Naive thymus-derived CD4-positive, alpha-beta T cell (primary cell): ENCODE data around the gene FRA10AC1. TPM values are rescaled to one million over a fixed set of nuclear protein-coding genes. Genes with fewer than 3 reads are reported as not detected.

Source experiments
- ATAC-seq: fragments of 150-1000 bp; cut with Tn5 transposase; 2 replicates; pipeline ENCODE4 v1.10.0; 2021; ENCODE audit warnings: mild to moderate bottlenecking, moderate library complexity
- CTCF ChIA-PET: fragments of 350-600 bp; sonication (Branson Sonifier 250); formaldehyde crosslinking; loops from one replicate; lab custom pipeline; 2021; ENCODE audit warnings: antibody characterized with exemption; lab: Charles Lee
- POLR2A ChIA-PET: fragments of 350-600 bp; sonication (Branson Sonifier 250); formaldehyde crosslinking; loops from one replicate; lab custom pipeline; 2021; ENCODE audit warnings: antibody characterized with exemption, inconsistent platforms; lab: Charles Lee
- DNase-seq, 9 donors: peaks; one replicate each; pipeline versions ENCODE4 v3.0.0 to v3.0.0-alpha.2; 2020 to 2022; ENCODE audit warnings: mixed read lengths in 1 of 9
- H3K27ac ChIP-seq: one replicate; pipeline ENCODE4 v1.7.0; 2013; ENCODE audit warnings: mild to moderate bottlenecking, low read depth, low read length, moderate library complexity
- H3K27me3 ChIP-seq, 2 donors: one replicate each; pipeline ENCODE4 v1.7.0; 2013; ENCODE audit warnings: low read length in 2 of 2, mild to moderate bottlenecking in 2 of 2, moderate library complexity in 2 of 2; ENCODE audit not compliant: control insufficient read depth in 2 of 2, insufficient read depth in 2 of 2
- H3K36me3 ChIP-seq, 3 experiments: 1 replicate in 2 of 3; 2 replicates in 1 of 3; pipeline ENCODE4 v1.7.0; 2013; ENCODE audit warnings: low read length in 3 of 3, mild to moderate bottlenecking in 3 of 3, moderate library complexity in 1 of 3; ENCODE audit not compliant: insufficient read depth in 3 of 3, control insufficient read depth in 2 of 3
- H3K4me1 ChIP-seq, 2 donors: one replicate each; pipeline ENCODE4 v1.7.0; 2013; ENCODE audit warnings: low read length in 2 of 2, mild to moderate bottlenecking in 2 of 2, moderate library complexity in 1 of 2; ENCODE audit not compliant: control insufficient read depth in 2 of 2, insufficient read depth in 2 of 2
- H3K4me3 ChIP-seq: 2 replicates; pipeline ENCODE4 v1.7.0; 2013; ENCODE audit warnings: mild to moderate bottlenecking, low read length
- H3K9me3 ChIP-seq, 3 experiments: 1 replicate in 2 of 3; 2 replicates in 1 of 3; pipeline ENCODE4 v1.7.0; 2013; ENCODE audit warnings: low read length in 3 of 3; ENCODE audit not compliant: control insufficient read depth in 2 of 3
- H3K27ac Mint-ChIP-seq, 9 donors: one replicate each; pipeline ENCODE4 v1.8.0; 2020 to 2022; ENCODE audit warnings: mixed read lengths in 9 of 9, mild to moderate bottlenecking in 8 of 9, moderate library complexity in 5 of 9, inconsistent platforms in 2 of 9
- H3K27me3 Mint-ChIP-seq, 5 donors: one replicate each; pipeline ENCODE4 v1.8.0; 2021 to 2022; ENCODE audit warnings: mixed read lengths in 5 of 5, mild to moderate bottlenecking in 1 of 5
- H3K36me3 Mint-ChIP-seq, 5 donors: one replicate each; pipeline ENCODE4 v1.8.0; 2020 to 2022; ENCODE audit warnings: mixed read lengths in 5 of 5, mild to moderate bottlenecking in 3 of 5, inconsistent platforms in 1 of 5
- H3K4me1 Mint-ChIP-seq, 7 donors: one replicate each; pipeline ENCODE4 v1.8.0; 2020 to 2022; ENCODE audit warnings: mixed read lengths in 7 of 7, mild to moderate bottlenecking in 3 of 7, inconsistent platforms in 1 of 7
- H3K4me3 Mint-ChIP-seq, 10 donors: one replicate each; pipeline ENCODE4 v1.8.0; 2020 to 2022; ENCODE audit warnings: mild to moderate bottlenecking in 10 of 10, mixed read lengths in 10 of 10, moderate library complexity in 6 of 10, inconsistent platforms in 2 of 10
- H3K9me3 Mint-ChIP-seq, 11 donors: one replicate each; pipeline ENCODE4 v1.8.0; 2020 to 2022; ENCODE audit warnings: mixed read lengths in 11 of 11, mild to moderate bottlenecking in 4 of 11, inconsistent platforms in 1 of 11, moderate library complexity in 1 of 11
- intact Hi-C, 2 donors: fragments of 100-400 bp; cut with micrococcal nuclease; formaldehyde crosslinking; loops; one replicate each; pipeline ENCODE4 v1.15.1; 2023
- polyA plus RNA-seq, 2 donors: library from polyadenylated mRNA; unstranded; fragments of 300-500 nt; fragmentation: Illumina TruSeq; gene quantifications; one replicate each; pipeline ENCODE4 v1.2.3, GENCODE V29; 2021
- total RNA-seq, 6 experiments: library from RNA in 5 of 6; stranded (reverse) in 5 of 6; gene quantifications; 1 replicate in 5 of 6; 2 replicates in 1 of 6; pipeline ENCODE4 v1.2.3 and lab custom pipeline; 2021 to 2026

Gene FRA10AC1
- total and polyA plus RNA-seq, 7 experiments from 2014 or later = 4.4 to 31.0 (median 20.3) TPM

GRCh38 chr10:93707623-93708022 lies 5.2 kb upstream of the FRA10AC1 start:
- no peak overlapping the region for H3K27ac Mint-ChIP-seq
- Histone ChIP-seq H3K27me3 (no peaks in the 10 kb centered on the region), H3K27ac (no peak overlapping the region), H3K4me3 (no peak overlapping the region), H3K36me3 (peaks cover 0 to 2% (median 0%) of the 10 kb centered on the region in 3 experiments), H3K4me1 (no peaks in the 10 kb centered on the region), H3K9me3 (no peaks in the 10 kb centered on the region)
- no peak overlapping the region for H3K4me3 Mint-ChIP-seq
- ATAC-seq (no peak), DNase-seq (no peak)
- POLR2A ChIA-PET = no interaction called here
- peaks cover 0 to 14% (median 7%) of the 10 kb centered on the region in 7 donors for H3K4me1 Mint-ChIP-seq
- H3K9me3 Mint-ChIP-seq = no peaks in the 10 kb centered on the region
- no peaks in the 10 kb centered on the region for H3K36me3 Mint-ChIP-seq
- CTCF ChIA-PET = no interaction called here
- intact Hi-C loops = loop anchor here in 1 of 2 donors (10.0 kb wide), 2 partner anchors 333 to 837 kb away; partner anchors contain the start of gene HELLS
- no peaks in the 10 kb centered on the region for H3K27me3 Mint-ChIP-seq

- Mint-ChIP-seq H3K27ac (peak overlapping the region in 1 of 9 donors; percentile 32), H3K4me1 (peaks cover 6 to 18% (median 10%) of the 10 kb centered on the region in 7 donors), H3K9me3 (no peaks in the 10 kb centered on the region), H3K4me3 (no peak overlapping the region), H3K27me3 (no peaks in the 10 kb centered on the region), H3K36me3 (peaks cover 0 to 3% (median 0%) of the 10 kb centered on the region in 5 donors)
- DNase-seq (no peak), ATAC-seq (no peak)
- Histone ChIP-seq H3K4me1 (peaks cover 9 to 16% of the 10 kb centered on the region in 2 donors), H3K9me3 (no peaks in the 10 kb centered on the region), H3K36me3 (peaks cover 0 to 8% (median 0%) of the 10 kb centered on the region in 3 experiments), H3K4me3 (no peak overlapping the region), H3K27ac (no peak overlapping the region), H3K27me3 (no peaks in the 10 kb centered on the region)
- POLR2A ChIA-PET = no interaction called here
- intact Hi-C loops = loop anchor here (5.0 to 10.0 kb wide), 6 partner anchors 203 to 1988 kb away; partner anchors contain the start of genes HELLS (in 2 of the 2), TNKS2 (in 2 of the 2) and TCTN3 (in 1 of the 2)
- CTCF ChIA-PET = no interaction called here
Observed at GRCh38 chr10:93704451-93704850, 2.1 kb upstream of the FRA10AC1 start.

- H3K4me1 ChIP-seq = peaks cover 9 to 16% of the 10 kb centered on the region in 2 donors
- no peak overlapping the region for H3K4me3 ChIP-seq
- H3K36me3 ChIP-seq = peaks cover 0 to 12% (median 0%) of the 10 kb centered on the region in 3 experiments
- no peak overlapping the region for H3K27ac ChIP-seq
- peaks cover 6 to 25% (median 13%) of the 10 kb centered on the region in 7 donors for H3K4me1 Mint-ChIP-seq
- H3K27me3 Mint-ChIP-seq = no peaks in the 10 kb centered on the region
- peaks cover 0 to 4% (median 0%) of the 10 kb centered on the region in 5 donors for H3K36me3 Mint-ChIP-seq
- H3K27ac Mint-ChIP-seq = peak overlapping the region in 4 of 9 donors; percentile 27 to 89 (median 78)
- POLR2A ChIA-PET = no interaction called here
- peak overlapping the region in 6 of 10 donors; percentile 65 to 86 (median 77) for H3K4me3 Mint-ChIP-seq
- H3K9me3 ChIP-seq = no peaks in the 10 kb centered on the region
- DNase-seq (no peak), ATAC-seq (no peak)
- CTCF ChIA-PET = no interaction called here
- intact Hi-C loops = loop anchor here (2.0 to 10.0 kb wide), 11 partner anchors 189 to 1988 kb away; partner anchors contain the start of genes EXOC6 (in 2 of the 2), HELLS (in 2 of the 2), TNKS2 (in 2 of the 2) and CEP55 (in 1 of the 2)
- no peaks in the 10 kb centered on the region for H3K27me3 ChIP-seq
- H3K9me3 Mint-ChIP-seq = no peaks in the 10 kb centered on the region
Observed at GRCh38 chr10:93703841-93704240, 1.4 kb upstream of the FRA10AC1 start.

GRCh38 chr10:93703066-93703465 lies 674 bp upstream of the FRA10AC1 start:
- intact Hi-C loops = loop anchor here (2.0 to 10.0 kb wide), 11 partner anchors 190 to 1989 kb away; partner anchors contain the start of genes EXOC6 (in 2 of the 2), HELLS (in 2 of the 2), TNKS2 (in 2 of the 2) and CEP55 (in 1 of the 2)
- Mint-ChIP-seq H3K27me3 (no peaks in the 10 kb centered on the region), H3K9me3 (no peaks in the 10 kb centered on the region), H3K4me1 (peaks cover 6 to 28% (median 13%) of the 10 kb centered on the region in 7 donors), H3K36me3 (peaks cover 0 to 4% (median 0%) of the 10 kb centered on the region in 5 donors), H3K27ac (no peak overlapping the region), H3K4me3 (no peak overlapping the region)
- peak overlapping the region; percentile 73 for H3K27ac ChIP-seq
- peak overlapping the region; percentile 85 for H3K4me3 ChIP-seq
- DNase-seq (peak in 2 of 9 donors; percentile 8 to 18), ATAC-seq (no peak)
- ChIA-PET POLR2A (interaction anchor here (0.7 to 2.0 kb wide), 5 partner anchors 12 to 191 kb away, joined by 3 to 6 read pairs (median 4); partner anchors contain the start of gene SLC35G1), CTCF (no interaction called here)
- H3K36me3 ChIP-seq = peaks cover 0 to 12% (median 0%) of the 10 kb centered on the region in 3 experiments
- H3K9me3 ChIP-seq = no peaks in the 10 kb centered on the region
- H3K27me3 ChIP-seq = no peaks in the 10 kb centered on the region
- peaks cover 9 to 16% of the 10 kb centered on the region in 2 donors for H3K4me1 ChIP-seq

- peak; percentile 37 for ATAC-seq
- intact Hi-C loops = loop anchor here (1.0 to 10.0 kb wide), 18 partner anchors 50 to 1990 kb away; partner anchors contain the start of genes CEP55 (in 2 of the 2), EXOC6 (in 2 of the 2), HELLS (in 2 of the 2) and TNKS2 (in 2 of the 2)
- peaks cover 9 to 16% of the 10 kb centered on the region in 2 donors for H3K4me1 ChIP-seq
- Mint-ChIP-seq H3K4me1 (peaks cover 13 to 34% (median 15%) of the 10 kb centered on the region in 7 donors), H3K27ac (no peak overlapping the region), H3K36me3 (peaks cover 0 to 13% (median 6%) of the 10 kb centered on the region in 5 donors), H3K4me3 (no peak overlapping the region), H3K27me3 (no peaks in the 10 kb centered on the region), H3K9me3 (no peaks in the 10 kb centered on the region)
- no peaks in the 10 kb centered on the region for H3K27me3 ChIP-seq
- peak in 3 of 9 donors; percentile 7 to 43 (median 22) for DNase-seq
- H3K4me3 ChIP-seq = peak overlapping the region; percentile 85
- H3K27ac ChIP-seq = peak overlapping the region; percentile 73
- peaks cover 0 to 21% (median 0%) of the 10 kb centered on the region in 3 experiments for H3K36me3 ChIP-seq
- ChIA-PET CTCF (no interaction called here), POLR2A (interaction anchor here (0.7 to 2.0 kb wide), 5 partner anchors 12 to 1288 kb away, joined by 4 to 6 read pairs (median 5); partner anchors contain the start of gene SLC35G1)
- H3K9me3 ChIP-seq = no peaks in the 10 kb centered on the region
Observed at GRCh38 chr10:93701866-93702209, 554 bp downstream of the FRA10AC1 start.

DNA sequence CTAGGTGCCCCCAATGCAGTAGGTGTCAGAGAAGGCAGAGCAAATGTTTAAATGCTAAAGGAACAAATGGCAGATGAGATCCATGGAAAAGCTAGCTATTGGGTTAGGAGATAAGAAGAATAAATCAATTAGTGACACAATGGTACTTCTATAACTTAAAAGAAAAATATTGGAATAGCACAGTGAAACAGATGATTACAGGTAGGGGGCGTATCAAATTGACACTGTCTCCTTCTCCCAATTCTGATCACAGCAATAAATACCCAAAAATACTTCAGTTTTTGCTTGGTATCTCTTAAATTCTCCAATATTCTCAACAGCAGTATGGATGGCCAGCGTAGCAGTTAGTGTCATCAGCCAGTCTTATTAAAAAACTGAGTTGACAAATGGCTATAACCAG lies 5.2 kb downstream of the FRA10AC1 start:
- H3K27ac ChIP-seq = no peak overlapping the region
- Mint-ChIP-seq H3K36me3 (peaks cover 0 to 39% (median 21%) of the 10 kb centered on the region in 5 donors), H3K27me3 (no peaks in the 10 kb centered on the region), H3K27ac (no peak overlapping the region), H3K9me3 (no peaks in the 10 kb centered on the region), H3K4me1 (peaks cover 9 to 40% (median 23%) of the 10 kb centered on the region in 7 donors), H3K4me3 (no peak overlapping the region)
- CTCF ChIA-PET = interaction anchor here (0.8 kb wide), 1 partner anchor 206 kb away, joined by 3 read pairs; no protein-coding TSS in a partner anchor
- peaks cover 4 to 31% (median 14%) of the 10 kb centered on the region in 3 experiments for H3K36me3 ChIP-seq
- no peaks in the 10 kb centered on the region for H3K27me3 ChIP-seq
- ATAC-seq (no peak), DNase-seq (no peak)
- POLR2A ChIA-PET = no interaction called here
- no peaks in the 10 kb centered on the region for H3K9me3 ChIP-seq
- intact Hi-C loops = loop anchor here in 1 of 2 donors (1.0 kb wide), 1 partner anchor 224 kb away; no protein-coding TSS in a partner anchor
- H3K4me3 ChIP-seq = no peak overlapping the region
- peaks cover 9 to 16% of the 10 kb centered on the region in 2 donors for H3K4me1 ChIP-seq
